GM12878 (cell line): ENCODE data around the gene CCDC57. TPM values are rescaled to one million over a fixed set of nuclear protein-coding genes. Genes with fewer than 3 reads are reported as not detected.

Experiments
- ATAC-seq: fragments of 200-7000 bp; cut with Tn5 transposase; 3 replicates; pipeline ENCODE4 v1.9.1; 2020; ENCODE audit warnings: mild to moderate bottlenecking, moderate library complexity
- BruUV-seq: library from RNA; stranded (reverse); fragments of 400-500 nt; replicated peaks from 2 replicates; lab custom pipeline; 2021; lab: Mats Ljungman, UMichigan
- CTCF ChIA-PET: fragments of 300-600 bp; sonication (Branson Sonifier 250); formaldehyde crosslinking; extraction: SDS; loops from one replicate; lab custom pipeline; 2021; ENCODE audit warnings: inconsistent platforms; lab: Yijun Ruan, JAX
- POLR2A ChIA-PET: fragments of 350-600 bp; formaldehyde crosslinking; extraction: SDS; loops from one replicate; lab custom pipeline; 2021; ENCODE audit warnings: inconsistent platforms; lab: Charles Lee
- RAD21 ChIA-PET: fragments of 300-600 bp; sonication (Branson Sonifier 250); formaldehyde crosslinking; loops from one replicate; lab custom pipeline; 2023; ENCODE audit warnings: antibody characterized with exemption; ENCODE audit not compliant: unreplicated experiment; lab: Charles Lee
- SMC1A ChIA-PET: fragments of 300-600 bp; sonication (Branson Sonifier 250); formaldehyde crosslinking; loops from one replicate; lab custom pipeline; 2023; ENCODE audit not compliant: unreplicated experiment, uncharacterized antibody; lab: Charles Lee
- DNase-seq: peaks from one replicate; pipeline ENCODE4 v3.0.0-alpha.2; 2011; ENCODE audit warnings: low read depth, low spot score
- FAIRE-seq: peaks from 3 replicates; lab custom pipeline; 2011; peaks lifted over from hg19 to GRCh38; lab: Jason Lieb, UNC
- H2AFZ ChIP-seq: 2 replicates; pipeline ENCODE4 v1.6.0; 2011; ENCODE audit warnings: low read depth, low read length, control low read depth; ENCODE audit not compliant: control insufficient read depth
- H3K27ac ChIP-seq: 2 replicates; pipeline ENCODE4 v1.5.1; 2011; ENCODE audit warnings: control low read depth; ENCODE audit not compliant: control insufficient read depth, insufficient read depth
- H3K27me3 ChIP-seq, 2 experiments: replicated peaks in 1 of 2; 2 replicates each; pipeline versions ENCODE4 v1.6.0 to v1.6.1; 2011; ENCODE audit warnings: low read length in 1 of 2; ENCODE audit not compliant: control insufficient read depth in 2 of 2, insufficient read depth in 2 of 2
- H3K36me3 ChIP-seq, 2 experiments: 2 replicates each; pipeline ENCODE4 v1.5.1; 2011; ENCODE audit warnings: low read length in 1 of 2; ENCODE audit not compliant: control insufficient read depth in 2 of 2, insufficient read depth in 2 of 2
- H3K4me1 ChIP-seq: 2 replicates; pipeline ENCODE4 v1.6.1; 2011; ENCODE audit warnings: mild to moderate bottlenecking, low read length, moderate library complexity, mixed read lengths; ENCODE audit not compliant: control insufficient read depth, insufficient read depth
- H3K4me2 ChIP-seq: 2 replicates; pipeline ENCODE4 v1.6.0; 2011; ENCODE audit warnings: control low read depth; ENCODE audit not compliant: control insufficient read depth, insufficient read depth
- H3K4me3 ChIP-seq: fragments of 200-600 bp; sonication (generic); 2 replicates; pipeline ENCODE4 v1.5.1; 2016
- H3K79me2 ChIP-seq: 2 replicates; pipeline ENCODE4 v1.6.0; 2011; ENCODE audit warnings: low read length; ENCODE audit not compliant: control insufficient read depth, insufficient read depth
- H3K9ac ChIP-seq: 2 replicates; pipeline ENCODE4 v1.8.0; 2011; ENCODE audit warnings: low read length, control low read depth, mixed read lengths; ENCODE audit not compliant: control insufficient read depth, insufficient read depth
- H3K9me3 ChIP-seq: replicated peaks from 3 replicates; pipeline ENCODE4 v1.5.1; 2011; ENCODE audit warnings: mild to moderate bottlenecking, low read length; ENCODE audit not compliant: control insufficient read depth, insufficient read depth
- H4K20me1 ChIP-seq: 2 replicates; pipeline ENCODE4 v1.6.0; 2011; ENCODE audit not compliant: control insufficient read depth, insufficient read depth
- CBX3 ChIP-seq: fragments of 200-600 bp; sonication (generic); IDR thresholded peaks from 2 replicates; pipeline ENCODE4 v1.6.1; 2016; ENCODE audit warnings: low read depth, borderline replicate concordance
- CUX1 ChIP-seq: IDR thresholded peaks from 2 replicates; pipeline ENCODE4 v1.6.1; 2012; ENCODE audit warnings: improper control_type of control experiment, low read depth, low read length; ENCODE audit not compliant: insufficient replicate concordance
- E4F1 ChIP-seq: fragments of 450-650 bp; IDR thresholded peaks from 2 replicates; pipeline ENCODE4 v1.6.1; 2018; ENCODE audit warnings: borderline replicate concordance, mild to moderate bottlenecking; ENCODE audit not compliant: partially characterized antibody
- EZH2 ChIP-seq: IDR thresholded peaks from 2 replicates; pipeline ENCODE4 v1.6.1; 2012; ENCODE audit warnings: low read depth, mild to moderate bottlenecking, control low read depth, inconsistent platforms, low read length, borderline replicate concordance; ENCODE audit not compliant: control insufficient read depth
- IKZF1 ChIP-seq: fragments of 450-650 bp; conservative IDR thresholded peaks from 2 replicates; pipeline ENCODE4 v1.6.1; 2017; ENCODE audit warnings: antibody characterized with exemption, mild to moderate bottlenecking
- MEF2B ChIP-seq: fragments of 450-650 bp; IDR thresholded peaks from 2 replicates; pipeline ENCODE4 v1.6.1; 2018; ENCODE audit warnings: mild to moderate bottlenecking, moderate library complexity; ENCODE audit not compliant: partially characterized antibody, poor library complexity, severe bottlenecking
- MTA2 ChIP-seq: fragments of 450-650 bp; IDR thresholded peaks from 2 replicates; pipeline ENCODE4 v1.6.1; 2016; ENCODE audit warnings: low read depth, mild to moderate bottlenecking, moderate library complexity
- NR2C1 ChIP-seq: fragments of 450-650 bp; IDR thresholded peaks from 2 replicates; pipeline ENCODE4 v1.6.1; 2017; ENCODE audit warnings: antibody characterized with exemption, mild to moderate bottlenecking, moderate library complexity
- POLR2AphosphoS2 ChIP-seq: IDR thresholded peaks from 2 replicates; pipeline ENCODE4 v1.6.1; 2011; ENCODE audit warnings: low read depth, mild to moderate bottlenecking, low read length, improper control_type of control experiment, moderate library complexity
- SRF ChIP-seq, 2 experiments: IDR thresholded peaks; 2 replicates each; pipeline ENCODE4 v1.6.1; 2011; ENCODE audit warnings: low read depth in 2 of 2, low read length in 2 of 2, mild to moderate bottlenecking in 1 of 2, moderate library complexity in 1 of 2
- TCF7 ChIP-seq: IDR thresholded peaks from 2 replicates; pipeline ENCODE4 v1.6.1; 2014; ENCODE audit warnings: antibody characterized with exemption, borderline replicate concordance
- ZBTB33 ChIP-seq: fragments of 450-650 bp; IDR thresholded peaks from 2 replicates; pipeline ENCODE4 v1.6.1; 2017; ENCODE audit warnings: mild to moderate bottlenecking
- WGBS: methylation state at CpG from one replicate; pipeline ENCODE4 v1.1.6; 2016; ENCODE audit warnings: low lambda C conversion rate; ENCODE audit not compliant: insufficient replicate concordance, insufficient coverage; ENCODE audit errors: missing lambda C conversion rate; 5-methylcytosine and 5-hydroxymethylcytosine counted together
- in situ Hi-C: fragments of 300-500 bp; cut with MboI; formaldehyde crosslinking; loops from 9 replicates; pipeline ENCODE4 v1.14.3; 2018; ENCODE audit warnings: mixed read lengths
- intact Hi-C: fragments of 100-400 bp; cut with micrococcal nuclease; formaldehyde crosslinking; loops from one replicate; pipeline ENCODE4 v1.14.2; 2022; ENCODE audit not compliant: unreplicated experiment
- polyA plus RNA-seq, 11 experiments: library from polyadenylated mRNA; depleted of rRNA in 4 of 11; unstranded in 6 of 11; stranded (reverse) in 5 of 11; fragments of >200 nt; fragmentation: Nextera tagmentation in 4 of 11; fragmentation: Illumina TruSeq in 1 of 11; extraction: Ambion mirVana in 4 of 11; extraction: Trizol in 1 of 11; gene quantifications; 1 replicate in 1 of 11; 2 replicates in 10 of 11; pipeline versions ENCODE4 v1.2.1 to v1.2.3, GENCODE V29; 2011 to 2016; ENCODE audit warnings: inconsistent platforms in 2 of 11, missing spikeins in 2 of 11, low read depth in 1 of 11
- total RNA-seq, 4 experiments: library from RNA; depleted of rRNA in 3 of 4; stranded (reverse); fragments of >200 nt in 3 of 4; fragmentation: Illumina TruSeq in 1 of 4; extraction: Trizol in 1 of 4; gene quantifications; 2 replicates each; pipeline versions ENCODE4 v1.2.1 to v1.2.3, GENCODE V29; 2013 to 2021

The CCDC57 gene
- total and polyA plus RNA-seq, 10 of the 15 experiments (the other 5 are each of a cell fraction or from before 2014, with no cell fraction given): 5.4 to 123 (median 45.8) TPM

GRCh38 chr17:82231312-82231561 lies 18.6 kb upstream of the CCDC57 start:
- no peaks in the 10 kb centered on the region for H4K20me1 ChIP-seq
- H3K79me2 ChIP-seq: peaks cover 76% of the 10 kb centered on the region
- peaks cover 38% of the 10 kb centered on the region for H3K4me1 ChIP-seq
- DNase-seq: no peak
- H3K4me2 ChIP-seq: peak overlapping the region; percentile 79
- WGBS: 0% methylated on average over 7 of the region's 18 CpGs
- RAD21 ChIA-PET: interaction anchor here (0.9 kb wide), 1 partner anchor 72 kb away, joined by 4 read pairs; no protein-coding TSS in a partner anchor
- peak overlapping the region; percentile 73 for H3K27ac ChIP-seq
- H3K9me3 ChIP-seq: no peaks in the 10 kb centered on the region
- SMC1A ChIA-PET: interaction anchor here (1.1 kb wide), 1 partner anchor 25 kb away, joined by 8 read pairs; no protein-coding TSS in a partner anchor
- H3K27me3 ChIP-seq: no peaks in the 10 kb centered on the region
- H3K9ac ChIP-seq: peak overlapping the region; percentile 85
- no peak for FAIRE-seq
- in situ Hi-C loops: no loop called here
- CTCF ChIA-PET: interaction anchor here (2.0 kb wide), 1 partner anchor 25 kb away, joined by 8 read pairs; no protein-coding TSS in a partner anchor
- H3K36me3 ChIP-seq: peaks cover 0 to 6% of the 10 kb centered on the region in 2 experiments; a peak in 3 of 4 replicates
- H3K4me3 ChIP-seq: peak overlapping the region; percentile 99
- ATAC-seq: peak; percentile 64
- intact Hi-C loops: loop anchor here (5.0 kb wide), 1 partner anchor 181 kb away; no protein-coding TSS in a partner anchor
- POLR2A ChIA-PET: interaction anchor here (1.1 to 3.9 kb wide), 6 partner anchors 13 to 66 kb away, joined by 3 to 17 read pairs (median 4); partner anchors contain the start of gene CCDC57
- no peak overlapping the region for H2AFZ ChIP-seq
- BruUV-seq: no TSS peak
- TF ChIP-seq CUX1 (no peak), CBX3 (no peak), TCF7 (no peak), ZBTB33 (no peak), E4F1 (no peak), NR2C1 (no peak), EZH2 (no peak), SRF (IDR thresholded peaks at IDR 0.05; ENCODE audit: low read depth in 2 of 2, low read length in 2 of 2) (no peak), IKZF1 (no peak; the same call in 1 of the 2 replicates), POLR2AphosphoS2 (0 out of 2 replicates have a peak, but pooled peaks have one; percentile 13), MTA2 (no peak), MEF2B (peak; percentile 9)
